Right forelimb (tissue), 1 donor: ENCODE measurements around the gene SEMA3A.
"Not testable (repeated sequence)": the region's sequence is repeated elsewhere in the genome, so short reads cannot be mapped to it uniquely, and the experiment has no call there.

Experiments
- DNase-seq: peaks from one replicate; pipeline ENCODE4 v3.0.0-alpha.2; 2018

SEMA3A gene

DNA sequence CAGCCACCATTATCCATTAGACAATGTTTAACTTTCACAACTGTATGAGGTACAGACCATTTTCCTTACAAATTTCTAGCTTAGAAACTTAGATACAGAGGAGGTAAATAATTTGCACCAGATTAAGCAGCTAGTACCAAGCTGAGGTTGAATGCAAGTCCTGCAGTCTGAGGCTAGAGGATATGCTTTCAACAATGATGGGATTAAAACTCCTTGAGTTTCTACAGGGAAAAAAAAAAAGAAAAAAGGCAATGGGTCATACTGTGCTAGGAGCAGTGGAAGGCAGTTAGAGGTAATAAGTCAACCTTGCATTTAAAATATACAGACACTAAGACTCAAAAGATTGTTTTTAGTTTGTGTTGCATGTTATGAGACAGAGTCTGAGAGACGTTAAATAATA, 86.5 kb downstream of the SEMA3A start:
- no peak for DNase-seq

DNA sequence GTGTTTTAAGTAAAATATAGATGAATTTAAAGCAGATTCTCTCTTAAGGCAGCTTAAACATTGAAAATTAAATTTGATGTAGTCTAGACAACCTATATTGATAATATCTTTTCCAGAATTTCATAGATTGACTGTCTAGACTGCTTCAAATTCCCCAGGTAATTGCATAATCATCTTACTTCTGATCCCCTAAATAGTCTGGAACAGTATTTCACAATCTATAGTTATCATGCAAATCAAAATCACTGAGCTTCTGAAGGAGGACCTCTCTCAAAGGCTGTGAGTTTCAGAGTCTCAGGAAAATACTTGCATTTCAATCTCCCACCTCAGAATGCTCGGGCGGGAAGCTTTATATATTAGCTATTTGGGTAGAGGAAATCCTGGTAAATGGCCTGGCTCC, 87.3 kb downstream of the SEMA3A start:
- no peak for DNase-seq

DNA sequence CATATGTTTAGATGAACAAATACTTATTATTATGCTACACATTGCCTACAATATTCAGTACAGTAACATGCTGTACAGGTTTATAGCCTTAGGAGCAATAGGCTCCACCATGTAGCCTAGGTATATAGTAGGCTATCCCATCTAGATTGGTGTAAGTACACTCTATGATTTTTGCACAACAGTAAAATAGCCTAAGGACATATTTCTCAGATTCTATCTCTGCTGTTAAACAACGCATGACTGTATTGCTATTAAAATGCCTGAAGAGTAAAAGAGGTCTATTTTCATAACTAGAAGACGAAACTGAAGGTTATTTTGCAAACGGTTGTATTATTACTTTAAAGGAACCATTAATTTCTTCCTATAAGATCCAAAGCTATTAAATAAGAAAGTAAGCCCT, 88.3 kb downstream of the SEMA3A start:
- DNase-seq, result no peak

DNA sequence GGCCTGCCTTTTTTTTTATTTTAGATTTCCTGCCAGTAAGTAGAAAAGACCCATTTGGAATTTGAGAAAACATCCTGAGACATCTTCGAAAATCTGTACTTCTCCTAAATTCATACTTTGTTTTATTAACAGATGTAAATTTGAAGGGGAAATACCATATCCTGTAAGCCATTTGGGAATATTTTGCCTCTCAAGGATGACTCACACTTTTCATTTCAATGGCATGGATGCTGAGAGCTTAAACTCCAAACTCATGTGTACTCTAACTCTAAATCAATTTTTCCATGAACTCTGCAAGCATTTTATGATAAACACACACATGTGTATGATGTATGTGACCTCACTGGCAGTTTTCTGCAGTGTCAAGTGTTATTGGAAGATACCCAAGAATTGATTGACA, 89.0 kb downstream of the SEMA3A start:
- no peak for DNase-seq

DNA sequence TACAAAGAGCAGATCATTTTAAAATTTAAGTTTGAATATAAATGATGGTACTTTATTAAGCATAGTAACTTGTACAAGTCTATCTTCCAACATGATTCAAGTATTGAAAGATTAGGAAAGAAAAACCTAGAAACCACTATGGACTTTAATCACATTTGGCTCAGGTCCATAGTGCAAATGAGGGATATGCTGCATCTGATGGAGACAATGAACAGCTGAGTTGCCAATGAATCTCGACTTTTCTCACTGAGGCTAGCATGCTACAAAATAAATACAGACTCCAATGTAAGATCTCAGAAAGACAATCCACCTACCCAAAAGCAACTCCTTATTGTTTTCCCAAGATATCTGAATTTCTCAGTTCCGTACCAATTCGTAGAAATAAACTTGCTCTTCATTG, 89.8 kb downstream of the SEMA3A start:
- no peak for DNase-seq

DNA sequence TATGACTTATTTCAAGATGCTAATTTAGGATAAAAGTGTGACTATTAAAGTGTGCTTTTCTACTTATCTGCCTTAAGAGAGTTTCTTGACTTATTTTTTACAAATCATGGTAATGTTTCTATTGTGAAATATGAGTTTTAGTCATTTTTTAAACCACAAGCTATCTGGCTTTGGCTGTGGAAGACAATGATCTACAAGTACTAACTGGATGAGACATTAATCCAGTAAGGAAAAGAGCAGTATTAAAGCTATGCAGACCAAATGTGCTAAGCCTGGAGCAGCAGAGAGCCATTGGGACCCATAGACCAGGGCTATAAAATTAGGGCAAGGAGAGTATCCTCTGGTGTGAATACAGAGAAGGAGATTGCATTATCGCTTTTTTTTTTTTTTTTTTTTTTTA, 92.4 kb downstream of the SEMA3A start:
- DNase-seq, result no peak

DNA sequence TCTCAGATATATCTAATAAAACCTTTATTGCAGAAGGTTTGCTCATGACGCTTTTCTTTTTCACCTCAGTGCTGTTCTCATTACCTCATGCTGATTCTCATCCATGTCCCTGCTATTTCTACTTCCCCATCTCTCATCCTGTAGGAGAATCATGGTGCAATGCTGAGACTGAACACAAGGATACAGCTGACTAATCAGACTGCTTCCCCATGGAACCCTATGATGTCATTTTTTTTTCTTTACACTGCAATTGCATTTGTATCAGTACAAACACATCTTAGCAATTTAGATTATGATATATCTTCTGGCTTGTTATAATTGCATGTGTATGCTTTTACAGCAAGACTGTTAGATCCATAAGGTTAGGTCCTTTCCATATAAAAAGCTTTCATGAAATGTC, 93.7 kb downstream of the SEMA3A start:
- DNase-seq, result no peak

DNA sequence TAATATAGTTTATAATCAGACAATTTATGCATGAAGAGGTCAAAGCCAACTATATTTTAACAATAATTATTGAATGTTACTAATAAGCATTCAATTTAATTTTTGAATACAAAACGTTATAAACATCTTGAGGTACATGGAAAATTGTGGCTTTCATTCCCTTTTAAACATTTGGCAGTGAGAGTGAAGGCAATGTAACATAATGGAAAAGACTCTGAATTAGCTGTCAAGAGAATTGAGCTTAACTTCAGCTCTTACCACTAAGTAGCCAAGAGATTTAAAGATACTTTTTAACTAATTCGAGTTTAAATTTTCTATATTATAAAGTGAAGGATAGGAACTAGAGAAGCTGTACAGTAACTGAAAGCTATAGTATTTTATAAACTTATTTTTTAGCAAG, 98.6 kb downstream of the SEMA3A start:
- DNase-seq, result no peak

DNA sequence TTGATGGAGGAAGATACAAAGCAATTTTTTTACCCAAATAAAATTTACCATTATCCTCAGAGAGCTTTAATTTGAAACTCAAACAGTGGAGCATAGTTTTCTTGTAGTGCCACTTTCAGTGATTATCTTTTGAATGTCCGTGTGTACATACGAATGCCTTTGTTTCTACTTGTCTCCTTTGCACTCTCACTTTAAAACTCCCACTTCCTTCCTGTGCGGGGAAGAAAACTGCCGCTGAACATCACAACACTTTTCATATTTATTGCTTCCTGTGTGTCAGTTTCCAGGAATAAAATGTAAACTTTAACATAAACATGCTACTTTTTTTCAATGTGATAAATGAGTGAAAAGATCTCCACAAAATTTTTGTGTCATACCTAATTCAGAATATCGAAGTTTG, 102.4 kb downstream of the SEMA3A start:
- no peak for DNase-seq

DNA sequence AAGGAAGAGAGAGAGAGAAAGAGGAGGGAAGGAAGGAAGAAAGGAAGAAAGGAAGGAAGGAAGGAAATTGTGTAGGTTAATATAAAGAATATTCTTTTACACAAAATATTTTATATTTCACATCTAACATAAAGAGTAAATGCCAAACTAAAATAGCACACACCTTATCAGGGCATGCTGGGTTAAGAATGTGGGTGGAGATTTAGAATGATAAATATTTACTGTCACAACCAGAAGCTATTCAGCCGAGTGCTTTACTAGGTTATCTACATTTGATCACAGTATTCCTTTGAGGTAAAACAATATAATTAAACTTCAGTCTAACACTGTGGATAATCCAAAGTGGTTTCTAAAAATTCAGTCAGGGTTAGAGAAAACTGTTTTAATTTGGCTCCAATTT, 103.3 kb downstream of the SEMA3A start:
- no peak for DNase-seq

DNA sequence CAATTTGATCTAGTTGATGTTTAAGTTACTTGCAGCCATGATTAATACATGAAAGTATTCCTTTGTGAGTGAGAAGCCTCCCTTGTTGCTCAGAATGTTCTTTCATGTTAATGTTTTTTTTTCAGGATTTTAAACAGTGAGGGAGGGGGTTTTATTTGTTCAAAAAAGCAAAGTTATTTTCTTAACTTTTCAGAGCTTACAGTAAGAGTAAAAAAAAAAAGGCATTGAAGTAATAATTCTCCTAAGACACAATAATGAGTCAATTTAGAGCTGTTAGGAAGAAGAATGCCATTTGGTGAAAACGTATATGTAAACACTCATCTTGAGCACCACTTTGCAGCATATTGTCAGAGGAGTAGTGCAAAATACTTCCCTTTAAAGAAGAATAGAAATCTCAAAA, 105.8 kb downstream of the SEMA3A start:
- no peak for DNase-seq

DNA sequence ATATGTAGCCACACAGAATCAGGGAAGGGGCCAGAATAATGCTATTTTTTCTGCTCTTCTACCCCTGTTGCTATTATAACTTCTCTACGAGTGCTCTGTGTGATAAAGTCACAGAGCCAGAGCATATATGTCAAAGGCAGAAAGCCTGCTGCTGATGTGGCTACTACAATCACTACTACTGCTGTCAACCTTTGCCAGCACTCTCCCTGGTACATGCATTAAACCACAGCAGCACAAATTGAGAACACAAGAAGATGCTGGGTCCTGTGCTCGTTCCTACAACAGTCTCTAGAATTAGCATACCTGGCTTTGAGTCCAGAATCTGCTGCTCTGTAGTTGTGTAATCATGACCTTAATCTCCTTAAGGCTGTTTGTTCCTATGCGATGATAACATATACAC, 108.6 kb downstream of the SEMA3A start:
- DNase-seq, result no peak

DNA sequence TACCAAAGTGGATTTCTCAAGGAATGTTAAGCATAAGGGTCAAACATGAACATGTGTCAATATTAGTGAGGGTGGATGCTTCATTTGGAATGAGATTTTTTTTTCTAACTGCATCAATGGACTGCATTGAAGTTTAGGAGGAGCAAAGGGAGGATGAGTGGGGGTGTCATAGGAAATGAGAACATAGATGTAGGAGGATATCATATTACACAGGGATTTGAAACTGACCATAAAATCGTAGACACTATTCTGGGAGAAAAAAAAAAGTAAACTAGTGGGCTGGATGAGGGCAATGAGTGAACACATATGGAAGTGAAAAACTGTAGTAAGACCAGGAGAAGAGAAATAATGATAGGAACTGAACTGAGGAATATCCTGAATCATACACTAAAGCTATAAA, 109.4 kb downstream of the SEMA3A start:
- no peak for DNase-seq

DNA sequence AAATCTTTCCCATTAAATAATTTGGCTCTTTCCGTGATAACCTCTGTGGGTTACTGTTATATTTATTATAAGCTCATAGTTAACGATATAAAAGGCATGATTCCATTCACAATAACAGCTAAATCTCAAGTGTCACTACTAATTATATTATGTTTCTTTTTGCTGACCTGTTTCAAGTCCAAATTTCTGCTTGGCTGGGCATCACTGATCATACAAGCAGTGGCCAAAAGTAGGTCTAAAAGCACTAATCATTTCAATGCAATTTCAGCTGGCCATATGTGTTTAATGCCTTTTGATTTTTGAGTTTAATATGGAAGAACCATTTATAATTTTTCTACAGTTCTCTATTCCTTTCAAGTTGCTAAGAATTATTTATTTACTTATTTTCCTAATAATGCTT, 110.7 kb downstream of the SEMA3A start:
- no peak for DNase-seq

DNA sequence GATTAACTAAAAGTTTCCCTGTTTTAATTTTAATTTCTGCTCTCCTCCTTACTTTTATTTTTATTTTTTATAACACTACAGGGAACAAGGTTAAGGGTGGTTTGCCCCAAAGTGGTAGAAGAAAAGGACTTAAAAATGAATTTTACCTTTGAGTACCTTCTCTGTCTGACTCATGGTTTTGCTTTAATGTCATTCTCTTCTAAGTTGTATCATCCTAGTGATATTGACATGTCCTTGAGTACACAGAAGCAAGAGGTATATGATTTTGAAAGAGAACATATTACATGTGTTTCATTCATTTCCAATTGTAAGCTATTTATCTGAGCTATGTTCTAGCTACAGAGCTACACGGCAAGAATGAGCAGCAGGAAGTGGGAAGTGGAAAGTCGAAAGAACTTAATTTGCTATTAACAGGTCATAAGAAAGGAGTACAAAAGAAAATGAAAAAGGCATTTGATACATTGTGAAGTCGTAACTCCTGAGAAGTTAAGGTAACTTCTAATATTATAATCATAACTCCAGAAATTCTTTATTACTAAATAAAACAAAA, 112.5 kb downstream of the SEMA3A start:
- no peak for DNase-seq

DNA sequence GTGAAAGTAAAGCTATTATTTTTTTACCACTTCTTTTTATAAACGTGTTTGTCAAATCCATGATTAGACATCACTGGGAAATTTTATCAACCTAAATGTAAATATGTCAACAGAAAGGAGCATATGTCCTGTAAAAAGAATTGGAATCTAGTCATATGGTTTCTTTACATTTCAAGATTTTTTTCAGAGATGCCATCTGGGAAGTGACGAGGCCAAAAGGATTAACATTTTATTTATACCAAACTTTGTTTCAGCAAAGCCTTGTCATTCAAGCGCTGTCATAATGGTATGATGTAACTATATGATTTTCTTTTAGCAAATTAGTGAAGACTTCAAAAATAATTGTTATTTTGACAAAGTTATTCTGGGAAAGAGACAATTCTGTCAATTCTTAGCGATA, 117.3 kb downstream of the SEMA3A start:
- no peak for DNase-seq

DNA sequence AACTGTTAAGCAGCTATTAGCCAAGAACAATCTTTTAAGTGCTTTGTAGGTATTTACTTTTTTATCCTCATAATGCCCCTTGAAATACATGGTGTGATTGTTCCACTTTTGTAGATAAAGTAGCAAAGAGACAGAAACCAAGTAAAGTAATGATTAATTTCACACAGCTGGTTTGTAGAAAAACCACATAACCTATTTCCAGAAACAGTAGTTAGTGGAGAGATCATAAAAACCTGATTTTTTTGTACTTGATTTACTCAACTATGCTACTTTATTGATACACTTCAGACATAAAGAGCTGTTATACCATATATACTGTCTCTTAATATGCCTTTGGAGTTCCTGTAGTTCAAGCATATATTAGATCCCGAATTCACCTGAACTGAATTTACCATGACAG, 118.4 kb downstream of the SEMA3A start:
- no peak for DNase-seq

DNA sequence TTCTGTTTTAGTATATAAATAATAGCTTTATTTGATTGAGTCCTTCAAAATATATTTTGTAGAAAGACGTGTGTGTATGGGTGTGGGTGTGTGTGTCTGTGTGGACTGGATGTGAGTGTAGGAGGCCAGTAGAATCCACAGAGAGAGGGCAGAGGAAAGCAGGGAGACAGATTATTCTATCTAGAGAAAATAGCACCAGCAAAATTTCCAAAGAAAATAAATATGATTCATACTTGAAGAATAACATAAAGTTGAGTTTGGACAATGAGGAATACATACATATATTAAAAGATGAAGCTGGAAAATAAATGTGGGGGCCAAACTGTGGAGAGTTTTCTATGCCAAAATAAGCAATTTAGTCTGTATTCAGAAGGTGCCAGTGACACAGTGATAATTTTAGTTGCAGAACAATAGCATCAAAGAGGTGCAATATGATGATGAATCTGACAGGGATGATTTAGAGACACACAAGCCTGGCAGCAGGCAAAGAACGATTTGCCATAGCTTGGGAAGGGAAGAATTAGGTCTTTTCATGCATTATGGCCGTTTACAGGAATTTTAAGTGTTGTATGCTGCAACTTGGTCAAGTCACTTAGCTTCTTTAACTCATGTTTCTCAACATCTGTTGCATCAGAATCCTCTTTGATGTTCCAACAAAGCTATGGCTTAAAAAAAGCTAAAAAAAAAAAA, 121.3 kb downstream of the SEMA3A start:
- DNase-seq, result no peak

DNA sequence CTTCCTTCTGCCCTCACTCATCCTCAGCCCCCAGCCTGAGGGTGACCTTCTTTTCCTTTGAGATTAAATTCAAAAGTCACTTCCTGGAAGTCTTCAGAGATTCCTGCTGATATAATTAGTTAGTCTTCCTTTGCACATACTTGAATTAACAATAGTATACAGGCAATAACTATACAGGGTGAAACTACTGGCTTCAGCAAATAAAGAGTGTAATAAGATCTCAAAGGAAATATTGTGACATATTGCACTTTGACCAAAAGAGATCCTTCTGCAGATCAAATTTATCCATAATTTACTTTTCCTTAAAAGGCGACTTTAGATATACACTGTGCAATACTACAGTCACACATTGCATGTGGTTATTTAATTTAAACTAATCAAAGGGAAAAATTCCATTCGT, 123.8 kb downstream of the SEMA3A start:
- DNase-seq, result no peak

DNA sequence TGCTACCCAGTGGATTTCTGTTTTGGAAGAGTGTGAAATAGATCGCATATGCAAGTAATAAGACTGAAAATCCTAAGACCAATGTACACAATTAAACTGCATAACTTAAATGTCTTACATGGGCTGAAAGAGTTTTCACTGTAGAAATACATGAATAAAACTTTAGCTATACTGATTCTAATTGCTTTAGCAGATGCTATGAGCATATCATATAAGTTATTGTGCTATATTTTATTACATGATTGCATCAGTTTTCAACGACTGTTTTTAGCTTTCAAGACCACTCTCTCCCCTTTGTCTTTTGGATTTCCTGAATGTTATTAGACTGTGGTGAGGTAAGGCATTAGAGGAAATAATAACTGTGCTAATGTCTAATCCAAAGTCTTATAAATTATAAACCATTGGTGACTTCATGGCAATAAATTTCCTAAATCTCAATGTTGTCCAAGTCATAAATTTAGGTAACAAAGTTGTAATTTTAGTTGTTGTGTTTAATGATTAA, 124.5 kb downstream of the SEMA3A start:
- DNase-seq, result no peak

DNA sequence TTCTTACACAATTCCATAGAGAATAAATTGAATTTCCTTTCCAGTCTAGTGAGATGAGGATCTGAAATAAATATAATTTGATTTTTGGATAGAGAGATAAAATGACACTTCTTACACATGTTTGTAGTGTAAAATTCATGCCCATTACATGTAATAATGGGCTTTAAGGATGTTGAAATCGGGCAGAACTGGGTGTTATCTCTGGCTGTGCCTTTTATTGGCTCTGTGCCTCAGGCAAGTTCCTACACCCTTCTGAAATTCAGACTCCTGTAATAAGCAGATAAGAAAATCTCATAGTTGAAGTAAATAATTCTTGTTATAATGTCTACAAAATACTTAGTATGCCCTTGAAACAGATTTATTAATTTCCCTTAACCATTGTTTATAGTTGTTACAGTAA, 125.6 kb downstream of the SEMA3A start:
- DNase-seq, result no peak

DNA sequence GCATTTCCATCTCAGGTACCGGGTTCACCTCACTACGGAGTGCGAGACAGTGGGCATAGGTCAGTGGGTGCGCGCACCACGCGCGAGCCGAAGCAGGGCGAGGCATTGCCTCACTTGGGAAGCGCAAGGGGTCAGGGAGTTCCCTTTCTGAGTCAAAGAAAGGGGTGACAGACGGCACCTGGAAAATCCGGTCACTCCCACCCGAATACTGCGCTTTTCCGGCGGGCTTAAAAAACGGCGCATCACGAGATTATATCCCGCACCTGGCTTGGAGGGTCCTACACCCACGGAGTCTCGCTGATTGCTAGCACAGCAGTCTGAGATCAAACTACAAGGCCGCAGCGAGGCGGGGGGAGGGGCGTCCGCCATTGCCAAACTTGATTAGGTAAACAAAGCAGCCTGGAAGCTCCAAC, 132.1 kb downstream of the SEMA3A start:
- not testable (repeated sequence) for DNase-seq

DNA sequence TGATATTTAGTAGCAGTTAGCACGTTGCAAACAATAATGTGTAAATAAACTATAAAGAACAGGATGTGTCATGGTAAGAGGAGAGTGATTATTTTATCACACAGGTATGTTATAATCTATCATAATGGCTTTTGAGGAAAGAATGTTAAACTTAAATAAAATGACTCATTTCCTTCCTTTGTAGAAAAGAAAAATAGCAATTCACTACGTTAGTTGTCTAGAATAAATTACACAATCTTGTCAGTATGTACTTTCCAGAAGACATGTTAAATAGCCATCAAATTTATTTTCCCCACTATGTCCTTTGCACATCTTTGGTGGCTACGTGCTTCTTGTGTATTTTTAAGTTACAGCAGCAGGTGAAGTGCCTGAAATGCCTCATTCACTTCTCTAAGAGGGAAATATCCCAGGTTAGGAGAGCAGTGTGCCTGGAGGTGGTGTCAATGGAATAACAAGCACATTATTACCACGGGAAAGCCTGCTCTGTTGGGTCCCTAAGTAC, 133.8 kb downstream of the SEMA3A start:
- DNase-seq, result no peak

DNA sequence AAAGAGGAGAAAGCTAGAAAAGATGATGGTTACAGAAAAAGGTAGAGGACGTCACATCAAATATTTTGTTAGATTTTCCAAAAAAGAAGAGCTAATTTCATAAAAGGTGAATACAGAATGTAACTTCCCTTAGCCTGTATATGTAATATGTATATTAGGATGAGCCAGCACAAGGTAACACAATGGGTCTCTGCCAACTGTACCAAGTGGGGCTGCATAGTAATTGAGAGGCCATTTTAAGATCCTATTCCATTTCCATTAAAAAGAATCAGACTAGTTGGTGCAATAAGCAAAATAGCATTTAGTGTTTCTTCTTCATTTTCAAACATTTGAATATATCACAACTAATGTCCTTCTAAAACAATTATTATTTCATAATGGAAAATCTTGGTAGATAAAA, 134.6 kb downstream of the SEMA3A start:
- DNase-seq, result no peak
